SIG-M5 treated with dmso at 0.1 percent for 504 hours (cell line): ENCODE data around the gene SLC25A12.
"Not testable (repeated sequence)": the region's sequence is repeated elsewhere in the genome, so short reads cannot be mapped to it uniquely, and the experiment has no call there.

ENCODE experiments used
- DNase-seq: peaks from one replicate; lab custom pipeline; 2025; ENCODE audit not compliant: unreplicated experiment; lab: John Stamatoyannopoulos, UW

SLC25A12 gene

GRCh38 chr2:171830039-171830438 lies 64.0 kb downstream of the SLC25A12 start:
- DNase-seq: no peak

GRCh38 chr2:171824086-171824485 lies 70.0 kb downstream of the SLC25A12 start:
- DNase-seq: peak; percentile 82

- DNase-seq: peak; percentile 61
Measured at GRCh38 chr2:171822525-171823322, 71.3 kb downstream of the SLC25A12 start.

- no peak for DNase-seq
Measured at GRCh38 chr2:171819453-171819852, 74.6 kb downstream of the SLC25A12 start.

DNA sequence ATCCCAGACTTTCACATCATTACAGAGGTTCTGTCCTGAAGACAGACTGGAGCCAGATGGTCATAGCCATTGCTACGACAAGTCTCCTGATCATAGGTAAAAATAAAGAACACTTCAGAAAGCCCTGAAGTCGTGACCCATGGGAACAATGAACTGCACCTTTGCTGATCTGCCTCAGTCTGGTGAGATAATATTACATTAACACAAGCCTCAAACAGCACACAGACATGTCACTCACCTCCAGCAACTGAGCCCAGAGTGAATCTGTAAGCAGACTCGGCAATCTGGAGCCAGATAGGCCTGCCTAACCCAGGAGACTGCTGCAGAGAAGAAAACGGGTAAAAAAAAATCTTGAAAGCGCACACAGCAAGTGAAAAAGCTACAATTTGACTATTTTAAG lies 79.2 kb downstream of the SLC25A12 start:
- DNase-seq: no peak

- no peak for DNase-seq
Measured at GRCh38 chr2:171814174-171814573, 79.9 kb downstream of the SLC25A12 start.

DNA sequence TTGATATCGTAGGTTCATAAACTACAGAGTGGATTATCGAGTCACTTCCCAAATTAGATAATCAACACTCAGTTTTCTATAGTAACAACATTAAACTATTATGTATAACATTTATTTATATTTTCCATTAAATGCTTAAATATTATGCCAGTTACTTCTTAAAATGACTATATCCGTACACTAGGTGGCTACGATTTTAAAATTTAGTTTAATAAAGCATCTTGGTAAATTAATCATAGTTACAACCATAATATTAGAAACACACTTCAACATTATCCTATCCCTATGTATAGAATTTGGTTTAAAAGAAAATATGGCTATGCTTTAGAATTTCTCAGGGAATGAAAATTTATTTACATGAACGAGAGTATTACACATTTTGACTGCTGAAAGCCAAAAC lies 80.3 kb downstream of the SLC25A12 start:
- no peak for DNase-seq

- no peak for DNase-seq
Measured at GRCh38 chr2:171813126-171813525, 80.9 kb downstream of the SLC25A12 start.

- peak; percentile 19 for DNase-seq
Measured at GRCh38 chr2:171811245-171811628, 82.8 kb downstream of the SLC25A12 start.

DNA sequence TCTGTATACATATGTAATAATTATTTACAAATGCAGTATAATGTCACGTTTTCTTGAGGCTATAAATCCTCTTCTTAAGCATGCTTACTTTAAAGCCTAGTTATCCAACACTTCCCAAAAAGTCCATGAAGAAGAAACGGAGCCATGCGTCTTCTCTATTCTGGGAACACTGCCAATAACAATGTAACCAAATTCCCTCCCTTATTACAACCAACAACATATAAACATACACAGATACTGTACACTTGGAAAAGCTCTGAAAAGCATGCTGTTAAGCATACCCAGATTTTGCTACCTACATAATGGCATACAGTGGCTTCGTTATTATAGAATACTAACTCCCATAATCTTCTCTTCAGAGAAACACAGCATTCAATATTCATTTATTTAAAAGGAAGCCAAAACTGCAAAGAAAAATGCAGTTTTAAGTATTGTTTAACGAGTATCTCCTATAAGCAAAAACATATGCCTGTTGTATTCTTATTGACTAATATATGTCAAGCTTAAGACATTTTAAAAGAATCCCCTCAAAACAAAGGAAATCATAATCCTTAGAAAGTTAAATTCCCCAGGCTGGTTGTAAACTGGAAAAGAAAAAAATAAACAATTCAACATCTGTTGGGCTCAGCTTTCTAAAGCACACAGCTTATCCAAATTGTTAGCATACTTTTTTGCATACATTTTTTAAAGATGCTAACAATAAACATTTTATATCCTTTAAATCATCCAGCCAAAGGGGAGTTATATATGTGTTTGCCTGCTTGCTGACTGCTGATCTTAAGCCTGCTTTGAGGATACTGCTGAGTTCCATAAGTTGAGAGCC lies 83.4 kb downstream of the SLC25A12 start:
- no peak for DNase-seq

DNA sequence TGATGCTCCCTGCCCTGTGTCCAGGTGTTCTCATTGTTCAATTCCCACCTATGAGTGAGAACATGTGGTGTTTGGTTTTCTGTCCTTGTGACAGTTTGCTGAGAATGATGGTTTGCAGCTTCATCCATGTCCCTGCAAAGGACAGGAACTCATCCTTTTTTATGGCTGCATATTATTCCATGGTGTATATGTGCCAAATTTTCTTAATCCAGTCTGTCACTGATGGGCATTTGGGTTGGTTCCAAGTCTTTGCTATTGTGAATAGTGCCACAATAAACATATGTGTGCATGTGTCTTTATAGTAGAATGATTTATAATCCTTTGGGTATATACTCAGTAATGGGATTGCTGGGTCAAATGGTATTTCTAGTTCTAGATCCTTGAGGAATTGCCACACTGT lies 85.2 kb downstream of the SLC25A12 start:
- not testable (repeated sequence) for DNase-seq

- DNase-seq: no peak
Measured at GRCh38 chr2:171807831-171808393, 86.1 kb downstream of the SLC25A12 start.

DNA sequence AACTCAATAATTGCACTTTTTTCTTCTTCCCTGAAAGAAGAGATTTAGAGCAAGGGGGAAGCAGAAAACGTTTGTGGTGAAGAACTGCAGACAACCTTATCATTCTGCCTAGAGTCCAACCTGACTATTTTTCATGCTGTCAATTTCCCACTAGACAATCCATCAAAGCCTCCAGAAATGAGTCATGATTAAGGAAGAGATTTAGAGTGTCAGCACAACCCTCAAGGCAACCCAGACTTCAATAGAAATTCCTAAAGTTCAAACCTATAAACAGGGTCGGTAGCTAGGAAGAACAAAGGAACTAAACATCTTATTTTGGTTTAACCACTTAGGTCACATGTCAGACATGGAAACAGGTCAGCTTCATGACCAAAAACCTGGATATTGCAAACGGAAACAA lies 86.9 kb downstream of the SLC25A12 start:
- no peak for DNase-seq

GRCh38 chr2:171804456-171804855 lies 89.6 kb downstream of the SLC25A12 start:
- DNase-seq: no peak

DNA sequence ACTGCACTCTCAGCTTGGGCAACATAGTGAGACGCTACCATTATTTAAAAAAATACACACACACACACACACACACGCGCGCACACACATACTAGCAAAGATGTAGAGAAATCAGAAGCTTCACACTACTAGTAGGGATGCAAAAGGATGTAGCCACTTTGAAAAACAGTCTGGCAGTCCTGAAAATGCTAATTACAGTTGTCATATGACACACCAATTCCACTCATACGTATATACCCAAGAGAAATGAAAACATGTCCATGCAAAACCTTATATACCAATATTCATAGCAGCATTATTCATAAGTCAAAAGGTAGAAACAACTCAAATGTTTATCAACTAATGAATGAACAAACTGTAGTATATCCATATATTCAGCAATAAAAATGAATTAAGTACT lies 90.3 kb downstream of the SLC25A12 start:
- DNase-seq: no peak

DNA sequence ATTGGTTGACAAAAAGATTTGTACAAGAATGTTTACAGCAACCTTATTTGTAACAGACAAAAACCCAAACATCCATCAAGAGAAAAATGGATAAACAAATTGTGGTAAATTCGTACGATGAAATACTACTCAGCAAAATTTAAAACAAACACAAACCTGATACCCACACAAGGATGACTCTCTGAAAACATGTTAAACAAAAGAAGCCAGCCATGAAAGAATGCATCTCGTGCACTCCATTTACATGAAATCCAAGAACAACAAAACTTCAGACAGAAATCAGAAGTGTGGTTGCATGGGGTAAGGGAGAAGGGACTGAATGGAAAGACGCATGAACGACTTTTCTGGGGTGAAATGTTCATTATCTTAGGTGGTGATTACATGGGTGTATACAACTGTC lies 93.4 kb downstream of the SLC25A12 start:
- DNase-seq: no peak

DNA sequence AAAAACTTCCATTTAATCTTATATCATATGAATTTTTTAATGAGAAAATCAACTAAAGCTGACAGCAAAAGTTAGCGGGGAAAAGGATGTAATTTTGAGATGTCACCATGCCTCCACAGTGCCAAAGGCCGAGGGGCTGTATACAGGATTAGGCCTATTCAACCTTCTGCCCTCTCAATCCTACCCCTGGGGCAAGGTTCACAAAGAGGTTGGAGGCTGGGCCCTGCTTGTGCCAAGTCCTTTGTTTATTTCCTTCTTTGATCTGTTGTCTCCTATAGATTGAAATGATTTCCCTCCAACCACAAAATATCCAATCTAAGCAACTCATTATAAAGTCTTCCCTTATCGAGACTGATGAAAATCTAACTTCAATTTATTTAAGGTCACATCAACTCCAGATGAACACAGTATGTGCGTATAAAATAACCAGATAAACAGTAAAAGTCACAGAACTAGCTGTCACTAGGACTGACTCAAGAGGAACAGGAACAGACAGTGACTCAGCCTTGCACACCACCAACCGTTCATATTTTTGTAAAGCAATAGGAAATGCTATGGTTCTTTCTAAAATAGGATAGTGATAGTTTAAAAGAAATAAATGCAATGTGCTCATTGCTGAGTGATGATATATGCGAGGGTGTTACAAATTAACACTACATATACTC lies 95.8 kb downstream of the SLC25A12 start:
- DNase-seq: peak; percentile 90

- no peak for DNase-seq
Measured at GRCh38 chr2:171794918-171795317, 99.1 kb downstream of the SLC25A12 start.

GRCh38 chr2:171793691-171794678 lies 100.1 kb downstream of the SLC25A12 start:
- no peak for DNase-seq

DNA sequence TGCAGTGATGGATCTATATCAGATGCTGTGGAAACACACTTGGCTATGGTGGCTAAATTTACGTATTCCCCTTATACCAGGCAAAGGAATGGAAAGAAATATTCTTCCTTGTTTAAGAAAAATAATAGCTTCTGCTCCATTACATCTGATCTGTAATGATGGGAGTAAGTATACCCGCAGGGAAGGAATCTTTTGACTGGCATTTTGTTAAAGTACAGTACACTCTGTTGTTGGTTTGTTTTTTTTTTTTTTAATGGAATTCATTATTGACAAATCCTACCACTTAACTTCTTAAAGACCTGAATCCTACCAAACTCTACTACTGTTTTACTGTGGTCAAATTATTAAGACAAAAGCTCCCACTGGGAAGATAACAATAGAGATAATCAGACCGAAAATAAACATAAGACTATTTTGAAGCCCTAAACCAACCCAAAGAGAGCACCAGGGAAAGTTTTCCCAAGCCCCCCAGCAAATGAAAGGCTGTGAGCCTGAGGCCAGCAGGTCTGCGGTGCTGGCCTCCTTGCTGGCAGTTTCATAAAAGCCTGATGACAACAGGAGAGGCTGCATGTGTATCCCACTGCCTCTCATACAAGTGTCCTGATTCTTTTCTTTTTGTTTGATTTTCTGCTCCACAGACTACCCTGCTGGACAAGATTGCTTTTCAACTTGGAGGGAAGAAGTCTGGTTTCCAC lies 101.0 kb downstream of the SLC25A12 start:
- no peak for DNase-seq
